Keratinocyte (primary cell): Measurements from ENCODE around the gene WDR35. TPM values are rescaled to one million over a fixed set of nuclear protein-coding genes. Genes with fewer than 3 reads are reported as not detected.

ENCODE experiments used
- DNase-seq: peaks from one replicate; pipeline ENCODE4 v3.0.0-alpha.2; 2011; ENCODE audit warnings: low read depth, missing footprints, low spot score
- FAIRE-seq: peaks from 2 replicates; lab custom pipeline; 2011; peaks lifted over from hg19 to GRCh38; lab: Jason Lieb, UNC
- H2AFZ ChIP-seq: 2 replicates; pipeline ENCODE4 v1.6.0; 2012; ENCODE audit warnings: low read length, control low read depth, inconsistent platforms; ENCODE audit not compliant: control insufficient read depth
- H3K27ac ChIP-seq: 2 replicates; pipeline ENCODE4 v1.5.1; 2011; ENCODE audit warnings: low read length; ENCODE audit not compliant: control insufficient read depth, insufficient read depth
- H3K27me3 ChIP-seq: 3 replicates; pipeline ENCODE4 v1.6.0; 2011; ENCODE audit warnings: low read length; ENCODE audit not compliant: control insufficient read depth, insufficient read depth; ENCODE audit errors: extremely low read depth
- H3K36me3 ChIP-seq, 2 experiments: 2 replicates in 1 of 2; 3 replicates in 1 of 2; pipeline ENCODE4 v1.5.1; 2011; ENCODE audit warnings: low read length in 2 of 2, mild to moderate bottlenecking in 1 of 2; ENCODE audit not compliant: control insufficient read depth in 2 of 2, insufficient read depth in 2 of 2; ENCODE audit errors: extremely low read depth in 1 of 2
- H3K4me1 ChIP-seq: 3 replicates; pipeline ENCODE4 v1.5.1; 2011; ENCODE audit warnings: low read length; ENCODE audit not compliant: control insufficient read depth, insufficient read depth; ENCODE audit errors: extremely low read depth
- H3K4me2 ChIP-seq: 3 replicates; pipeline ENCODE4 v1.6.0; 2011; ENCODE audit warnings: low read depth, low read length; ENCODE audit not compliant: control insufficient read depth, insufficient read depth; ENCODE audit errors: extremely low read depth
- H3K4me3 ChIP-seq, 3 experiments: fragments of 200-600 bp in 1 of 3; sonication (generic) in 1 of 3; 2 replicates in 2 of 3; 3 replicates in 1 of 3; pipeline ENCODE4 v1.5.1; 2011 to 2016; ENCODE audit warnings: low read length in 3 of 3, mild to moderate bottlenecking in 3 of 3, control low read depth in 2 of 3, inconsistent platforms in 1 of 3, low read depth in 1 of 3, mixed read lengths in 1 of 3, mixed run types in 1 of 3, moderate library complexity in 1 of 3; ENCODE audit not compliant: control insufficient read depth in 2 of 3, insufficient read depth in 2 of 3; ENCODE audit errors: extremely low read depth in 1 of 3
- H3K79me2 ChIP-seq: 2 replicates; pipeline ENCODE4 v1.6.0; 2012; ENCODE audit warnings: low read length; ENCODE audit not compliant: control insufficient read depth, insufficient read depth
- H3K9ac ChIP-seq: 3 replicates; pipeline ENCODE4 v1.6.0; 2011; ENCODE audit warnings: low read length; ENCODE audit not compliant: control insufficient read depth, insufficient read depth; ENCODE audit errors: extremely low read depth
- H3K9me1 ChIP-seq: 3 replicates; pipeline ENCODE4 v1.6.0; 2011; ENCODE audit warnings: low read length; ENCODE audit not compliant: control insufficient read depth, insufficient read depth; ENCODE audit errors: extremely low read depth
- H3K9me3 ChIP-seq: 2 replicates; pipeline ENCODE4 v1.5.1; 2012; ENCODE audit warnings: low read depth, low read length; ENCODE audit not compliant: control insufficient read depth
- H4K20me1 ChIP-seq: 3 replicates; pipeline ENCODE4 v1.6.0; 2011; ENCODE audit warnings: low read length; ENCODE audit not compliant: control insufficient read depth, insufficient read depth; ENCODE audit errors: extremely low read depth
- EZH2 ChIP-seq: IDR thresholded peaks from one replicate; pipeline ENCODE4 v1.6.1; 2012; ENCODE audit warnings: inconsistent platforms, mild to moderate bottlenecking, low read length, moderate library complexity
- dilution Hi-C: fragments of 300-500 bp; cut with MboI; formaldehyde crosslinking; loops from one replicate; pipeline ENCODE4 v1.7.0; 2020; ENCODE audit warnings: low sequenced_read_pairs; ENCODE audit not compliant: extremely low pct_ligation_motif_present
- polyA plus RNA-seq, 5 experiments: library from polyadenylated mRNA; depleted of rRNA in 3 of 5; stranded (reverse) in 3 of 5; stranded (forward) in 1 of 5; unstranded in 1 of 5; fragments of >200 nt; gene quantifications; 1 replicate in 1 of 5; 2 replicates in 3 of 5; 3 replicates in 1 of 5; pipeline versions ENCODE4 v1.2.1 to v1.2.3, GENCODE V29; 2011 to 2012; ENCODE audit warnings: missing spikeins in 2 of 5, low read depth in 1 of 5, low replicate concordance in 1 of 5
- TF ChIP-seq, protein P1 (sequence below), 3 experiments: IDR thresholded peaks in 1 of 3; conservative IDR thresholded peaks in 1 of 3; optimal IDR thresholded peaks in 1 of 3; 2 replicates in 2 of 3; 3 replicates in 1 of 3; pipeline versions ENCODE3 to v1.5.1; 2011; ENCODE audit warnings: low read length in 3 of 3, mild to moderate bottlenecking in 3 of 3, moderate library complexity in 2 of 3, control low read depth in 1 of 3, inconsistent platforms in 1 of 3; ENCODE audit not compliant: insufficient read depth in 2 of 3; ENCODE audit errors: extremely low read depth in 1 of 3

WDR35 gene
- polyA plus RNA-seq, 1 donor (not counting 4 experiments of a cell fraction or from before 2014, with no cell fraction given): 8.8 TPM

DNA sequence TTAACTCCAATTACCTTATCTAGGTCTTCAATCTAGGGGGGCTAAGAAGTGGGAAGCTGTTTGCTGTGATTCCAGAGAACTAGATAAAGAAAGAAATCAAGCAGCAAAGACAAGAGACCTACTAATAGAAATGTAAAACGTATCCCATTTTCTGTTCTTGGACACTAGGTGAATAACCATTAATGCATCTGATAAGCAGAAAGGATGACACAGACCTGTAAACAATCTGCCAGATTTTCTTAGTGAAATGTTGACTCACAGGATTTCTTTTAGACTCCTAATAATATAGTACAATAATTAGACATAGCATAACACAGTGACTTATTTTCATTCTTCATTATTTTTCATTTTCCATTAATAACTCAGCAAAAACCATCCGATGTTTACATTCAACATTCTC lies 1.3 kb downstream of the WDR35 start:
- Histone ChIP-seq H3K4me2 (peak overlapping the region; percentile 89), H3K9ac (no peak overlapping the region), H3K9me1 (no peaks in the 10 kb centered on the region), H2AFZ (no peak overlapping the region), H3K79me2 (peaks cover 8% of the 10 kb centered on the region), H3K4me1 (peaks cover 15% of the 10 kb centered on the region), H4K20me1 (no peaks in the 10 kb centered on the region), H3K9me3 (no peaks in the 10 kb centered on the region), H3K27ac (no peak overlapping the region), H3K27me3 (no peaks in the 10 kb centered on the region), H3K4me3 (peak overlapping the region in 1 of 3 experiments; percentile 90), H3K36me3 (no peaks in the 10 kb centered on the region)
- FAIRE-seq (no peak), DNase-seq (no peak)
- TF ChIP-seq, protein P1, sequence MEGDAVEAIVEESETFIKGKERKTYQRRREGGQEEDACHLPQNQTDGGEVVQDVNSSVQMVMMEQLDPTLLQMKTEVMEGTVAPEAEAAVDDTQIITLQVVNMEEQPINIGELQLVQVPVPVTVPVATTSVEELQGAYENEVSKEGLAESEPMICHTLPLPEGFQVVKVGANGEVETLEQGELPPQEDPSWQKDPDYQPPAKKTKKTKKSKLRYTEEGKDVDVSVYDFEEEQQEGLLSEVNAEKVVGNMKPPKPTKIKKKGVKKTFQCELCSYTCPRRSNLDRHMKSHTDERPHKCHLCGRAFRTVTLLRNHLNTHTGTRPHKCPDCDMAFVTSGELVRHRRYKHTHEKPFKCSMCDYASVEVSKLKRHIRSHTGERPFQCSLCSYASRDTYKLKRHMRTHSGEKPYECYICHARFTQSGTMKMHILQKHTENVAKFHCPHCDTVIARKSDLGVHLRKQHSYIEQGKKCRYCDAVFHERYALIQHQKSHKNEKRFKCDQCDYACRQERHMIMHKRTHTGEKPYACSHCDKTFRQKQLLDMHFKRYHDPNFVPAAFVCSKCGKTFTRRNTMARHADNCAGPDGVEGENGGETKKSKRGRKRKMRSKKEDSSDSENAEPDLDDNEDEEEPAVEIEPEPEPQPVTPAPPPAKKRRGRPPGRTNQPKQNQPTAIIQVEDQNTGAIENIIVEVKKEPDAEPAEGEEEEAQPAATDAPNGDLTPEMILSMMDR (optimal IDR thresholded peaks at IDR 0.05 in 1 of 3, IDR thresholded peaks at IDR 0.05 in 1 of 3, conservative IDR thresholded peaks at IDR 0.05 in 1 of 3; ENCODE audit: extremely low read depth in 1 of 3, insufficient read depth in 2 of 3, low read length in 3 of 3): no peak
- TF ChIP-seq EZH2: no peak
- dilution Hi-C loops: no loop called here

DNA sequence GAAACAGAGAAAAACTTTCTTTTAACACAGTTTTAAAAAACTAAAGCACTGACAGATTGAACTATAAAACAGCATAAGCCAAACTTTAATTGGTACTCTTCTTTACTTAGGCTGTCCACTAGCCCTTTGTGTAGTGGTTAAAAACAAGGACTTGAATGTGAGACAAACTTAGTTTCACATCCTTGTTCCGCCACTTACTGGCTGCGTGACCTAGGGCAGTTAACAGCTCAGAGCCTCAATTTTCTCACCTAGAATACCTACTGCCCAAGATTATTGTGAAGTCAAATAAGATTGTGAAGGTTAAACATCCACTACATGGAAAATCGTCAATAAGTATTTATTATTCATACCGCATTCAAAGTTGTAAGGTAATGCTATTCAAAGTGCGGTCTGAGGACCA lies 2.0 kb downstream of the WDR35 start:
- Histone ChIP-seq H3K4me3 (no peak overlapping the region), H3K4me2 (no peak overlapping the region), H3K9me1 (no peaks in the 10 kb centered on the region), H2AFZ (no peak overlapping the region), H3K9me3 (no peaks in the 10 kb centered on the region), H4K20me1 (no peaks in the 10 kb centered on the region), H3K9ac (no peak overlapping the region), H3K4me1 (peaks cover 15% of the 10 kb centered on the region), H3K79me2 (peaks cover 8% of the 10 kb centered on the region), H3K27me3 (no peaks in the 10 kb centered on the region), H3K27ac (no peak overlapping the region), H3K36me3 (no peaks in the 10 kb centered on the region)
- dilution Hi-C loops: no loop called here
- TF ChIP-seq, protein P1 (optimal IDR thresholded peaks at IDR 0.05 in 1 of 3, IDR thresholded peaks at IDR 0.05 in 1 of 3, conservative IDR thresholded peaks at IDR 0.05 in 1 of 3; ENCODE audit: extremely low read depth in 1 of 3, insufficient read depth in 2 of 3, low read length in 3 of 3): no peak
- no peak for TF ChIP-seq EZH2
- no peak for FAIRE-seq
- no peak for DNase-seq
